Fibroblast of lung (primary cell): ENCODE data around the gene TBC1D9.

Experiments used
- CTCF ChIP-seq, 2 donors: IDR thresholded peaks in 1 of 2; conservative IDR thresholded peaks in 1 of 2; 1 replicate in 1 of 2; 2 replicates in 1 of 2; pipeline ENCODE4 v1.5.1; 2011 to 2012; ENCODE audit warnings: low read length in 2 of 2, control low read depth in 1 of 2, inconsistent platforms in 1 of 2, low read depth in 1 of 2, mild to moderate bottlenecking in 1 of 2
- EZH2 ChIP-seq: IDR thresholded peaks from 2 replicates; pipeline ENCODE4 v1.5.1; 2012; ENCODE audit warnings: low read length, control low read depth, mild to moderate bottlenecking; ENCODE audit errors: missing control alignments

GRCh38 chr4:140595065-140595464, 161.1 kb downstream of the TBC1D9 start:
- TF ChIP-seq CTCF (conservative IDR thresholded peaks at IDR 0.05 in 1 of 2, IDR thresholded peaks at IDR 0.05 in 1 of 2; ENCODE audit: low read depth in 1 of 2, low read length in 2 of 2) (peak; percentile 45 to 51), EZH2 (no peak)
